B cell (primary cell): ENCODE measurements around the gene ANK3. TPM values are rescaled to one million over a fixed set of nuclear protein-coding genes. Genes with fewer than 3 reads are reported as not detected.

Experiments used
- ATAC-seq: fragments of 200-7000 bp; cut with Tn5 transposase; one replicate; pipeline ENCODE4 v1.10.0; 2021; ENCODE audit warnings: low read depth, mild to moderate bottlenecking, moderate number of reproducible peaks, moderate library complexity
- CTCF ChIA-PET: fragments of 350-600 bp; sonication (Branson Sonifier 250); formaldehyde crosslinking; loops from one replicate; lab custom pipeline; 2021; ENCODE audit warnings: antibody characterized with exemption, inconsistent platforms; lab: Charles Lee
- POLR2A ChIA-PET: fragments of 350-600 bp; sonication (Branson Sonifier 250); formaldehyde crosslinking; loops from one replicate; lab custom pipeline; 2021; ENCODE audit warnings: antibody characterized with exemption; lab: Charles Lee
- DNase-seq: peaks from one replicate; pipeline ENCODE4 v3.0.0; 2013
- H2AFZ ChIP-seq: 2 replicates; pipeline ENCODE4 v1.6.1; 2012; ENCODE audit warnings: mild to moderate bottlenecking, low read depth, low read length; ENCODE audit not compliant: insufficient read depth, poor library complexity, severe bottlenecking
- H3K27ac ChIP-seq, 2 donors: 1 replicate in 1 of 2; 2 replicates in 1 of 2; pipeline ENCODE4 v1.5.1; 2012 to 2013; ENCODE audit warnings: low read length in 2 of 2, mild to moderate bottlenecking in 2 of 2, moderate library complexity in 1 of 2
- H3K27me3 ChIP-seq, 4 experiments: fragments of 200-600 bp in 1 of 4; sonication (generic) in 1 of 4; replicated peaks in 1 of 4; 1 replicate in 2 of 4; 2 replicates in 2 of 4; pipeline versions ENCODE4 v1.6.1 to v1.7.0; 2013 to 2016; ENCODE audit warnings: low read length in 3 of 4, mild to moderate bottlenecking in 2 of 4, mixed read lengths in 1 of 4, moderate library complexity in 1 of 4; ENCODE audit not compliant: insufficient read depth in 4 of 4, control insufficient read depth in 3 of 4; ENCODE audit errors: control extremely low read depth in 1 of 4
- H3K36me3 ChIP-seq, 2 experiments: replicated peaks in 1 of 2; 1 replicate in 1 of 2; 2 replicates in 1 of 2; pipeline versions ENCODE4 v1.6.1 to v1.7.1; 2013; ENCODE audit warnings: low read length in 1 of 2; ENCODE audit not compliant: insufficient read depth in 2 of 2, control insufficient read depth in 1 of 2; ENCODE audit errors: control extremely low read depth in 1 of 2, extremely low read depth in 1 of 2
- H3K4me1 ChIP-seq, 2 donors: fragments of 200-600 bp in 1 of 2; sonication (generic) in 1 of 2; 1 replicate in 1 of 2; 2 replicates in 1 of 2; pipeline versions ENCODE4 v1.5.1 to v1.6.1; 2013 to 2017; ENCODE audit warnings: low read length in 2 of 2; ENCODE audit not compliant: control insufficient read depth in 2 of 2, insufficient read depth in 2 of 2
- H3K4me2 ChIP-seq: replicated peaks from 2 replicates; pipeline ENCODE3; 2012; ENCODE audit warnings: mild to moderate bottlenecking, low read depth, low read length; ENCODE audit not compliant: poor library complexity, severe bottlenecking
- H3K4me3 ChIP-seq, 5 experiments: fragments of 200-600 bp in 1 of 5; sonication (generic) in 1 of 5; 1 replicate in 3 of 5; 2 replicates in 2 of 5; pipeline versions ENCODE4 v1.5.1 to v1.7.0; 2011 to 2016; ENCODE audit warnings: low read length in 4 of 5, mild to moderate bottlenecking in 4 of 5, low read depth in 2 of 5, control low read depth in 1 of 5, moderate library complexity in 1 of 5; ENCODE audit not compliant: insufficient read depth in 1 of 5; ENCODE audit errors: control extremely low read depth in 1 of 5, extremely low read depth in 1 of 5
- H3K79me2 ChIP-seq: fragments of 200-600 bp; sonication (generic); one replicate; pipeline ENCODE4 v1.6.0; 2016; ENCODE audit warnings: low read length; ENCODE audit not compliant: control insufficient read depth, insufficient read depth
- H3K9ac ChIP-seq: fragments of 200-600 bp; sonication (generic); 2 replicates; pipeline ENCODE4 v1.6.1; 2017; ENCODE audit warnings: mild to moderate bottlenecking, low read length, moderate library complexity
- H3K9me3 ChIP-seq, 3 donors: one replicate each; pipeline versions ENCODE4 v1.6.1 to v1.7.1; 2013; ENCODE audit warnings: low read length in 2 of 3; ENCODE audit not compliant: control insufficient read depth in 2 of 3, insufficient read depth in 1 of 3; ENCODE audit errors: control extremely low read depth in 1 of 3
- H4K20me1 ChIP-seq: 2 replicates; pipeline ENCODE4 v1.6.0; 2012; ENCODE audit warnings: mild to moderate bottlenecking, low read length; ENCODE audit not compliant: insufficient read depth, control insufficient read depth, poor library complexity, severe bottlenecking
- H3K27ac Mint-ChIP-seq: one replicate; pipeline ENCODE4 v1.8.0; 2021; ENCODE audit warnings: mixed read lengths
- H3K27me3 Mint-ChIP-seq: one replicate; pipeline ENCODE4 v1.8.0; 2021; ENCODE audit warnings: mixed read lengths
- H3K4me1 Mint-ChIP-seq: one replicate; pipeline ENCODE4 v1.8.0; 2021; ENCODE audit warnings: mixed read lengths
- H3K4me3 Mint-ChIP-seq: one replicate; pipeline ENCODE4 v1.8.0; 2021; ENCODE audit warnings: mixed read lengths
- H3K9me3 Mint-ChIP-seq: one replicate; pipeline ENCODE4 v1.8.0; 2022; ENCODE audit warnings: mixed read lengths; ENCODE audit not compliant: insufficient read depth
- CTCF ChIP-seq: fragments of 200-600 bp; IDR thresholded peaks from one replicate; pipeline ENCODE4 v1.8.0; 2022; ENCODE audit warnings: antibody characterized with exemption, mild to moderate bottlenecking
- EZH2 ChIP-seq: IDR thresholded peaks from 2 replicates; pipeline ENCODE4 v1.6.1; 2012; ENCODE audit warnings: borderline replicate concordance, low read depth, mild to moderate bottlenecking, moderate library complexity, low read length; ENCODE audit not compliant: insufficient read depth, poor library complexity, severe bottlenecking
- whole genome bisulfite sequencing: methylation state at CpG from one replicate; pipeline ENCODE4 v1.1.5; 2013; ENCODE audit warnings: missing lambda C conversion rate; ENCODE audit not compliant: insufficient coverage; 5-methylcytosine and 5-hydroxymethylcytosine counted together
- intact Hi-C: fragments of 100-400 bp; cut with micrococcal nuclease; formaldehyde crosslinking; loops from one replicate; pipeline ENCODE4 v1.10.0; 2022
- polyA plus RNA-seq: library from polyadenylated mRNA; depleted of rRNA; stranded (reverse); fragments of >200 nt; gene quantifications from 2 replicates; pipeline ENCODE4 v1.2.3, GENCODE V29; 2012
- total RNA-seq, 2 donors: library from RNA; stranded (reverse); fragments of 120-200 nt in 1 of 2; gene quantifications; 1 replicate in 1 of 2; 2 replicates in 1 of 2; pipeline versions ENCODE4 v1.2.3 to v1.2.4, GENCODE V29; 2013 to 2022

Gene ANK3
- total and polyA plus RNA-seq, 2 donors (not counting 1 experiment from before 2014, with no cell fraction given), result 4.9 to 21.6 TPM

GRCh38 chr10:60206735-60207134 lies 182.9 kb downstream of the ANK3 start:
- intact Hi-C loops, result loop anchor here (10.0 kb wide), 1 partner anchor 342 kb away; no protein-coding TSS in a partner anchor
- no peak for TF ChIP-seq EZH2
- no peak for TF ChIP-seq CTCF
- Histone ChIP-seq H3K9ac (no peak overlapping the region), H4K20me1 (no peaks in the 10 kb centered on the region), H3K4me1 (peaks cover 14 to 20% of the 10 kb centered on the region in 2 donors), H3K27ac (no peak overlapping the region), H3K4me2 (no peak overlapping the region), H3K4me3 (no peak overlapping the region), H3K79me2 (no peaks in the 10 kb centered on the region), H3K9me3 (no peaks in the 10 kb centered on the region), H2AFZ (no peak overlapping the region), H3K36me3 (no peaks in the 10 kb centered on the region), H3K27me3 (no peaks in the 10 kb centered on the region)
- WGBS, result 93% methylated on average over 2 of the region's 4 CpGs
- Mint-ChIP-seq H3K27ac (no peak overlapping the region), H3K27me3 (no peaks in the 10 kb centered on the region), H3K4me1 (peaks cover 28% of the 10 kb centered on the region), H3K9me3 (no peaks in the 10 kb centered on the region), H3K4me3 (no peak overlapping the region)
- POLR2A ChIA-PET, result interaction anchor here (0.5 kb wide), 1 partner anchor 30 kb away, joined by 3 read pairs; no protein-coding TSS in a partner anchor
- CTCF ChIA-PET, result interaction anchor here (1.0 to 13.1 kb wide), 10 partner anchors 15 to 441 kb away, joined by 3 to 168 read pairs (median 12); no protein-coding TSS in a partner anchor
- ATAC-seq (no peak), DNase-seq (no peak)

- CTCF ChIA-PET, result interaction anchor here (0.7 to 13.1 kb wide), 8 partner anchors 31 to 580 kb away, joined by 3 to 168 read pairs (median 16); no protein-coding TSS in a partner anchor
- intact Hi-C loops, result loop anchor here (2.0 to 10.0 kb wide), 2 partner anchors 31 to 341 kb away; no protein-coding TSS in a partner anchor
These were observed 183.9 kb downstream of the ANK3 start for GRCh38 chr10:60205741-60206140.

More at GRCh38 chr10:60205741-60206140, 183.9 kb downstream of the ANK3 start:
- no CpG with 5 or more reads among the region's 3 CpGs for whole genome bisulfite sequencing
- Histone ChIP-seq H3K4me3 (no peak overlapping the region), H3K9me3 (no peaks in the 10 kb centered on the region), H4K20me1 (no peaks in the 10 kb centered on the region), H3K9ac (no peak overlapping the region), H3K27ac (no peak overlapping the region), H3K36me3 (no peaks in the 10 kb centered on the region), H2AFZ (no peak overlapping the region), H3K27me3 (no peaks in the 10 kb centered on the region), H3K4me2 (no peak overlapping the region), H3K4me1 (peaks cover 9 to 17% of the 10 kb centered on the region in 2 donors), H3K79me2 (no peaks in the 10 kb centered on the region)
- H3K27ac Mint-ChIP-seq, result no peak overlapping the region
- H3K27me3 Mint-ChIP-seq, result no peaks in the 10 kb centered on the region
- ATAC-seq, result no peak
- no peak for TF ChIP-seq EZH2
- TF ChIP-seq CTCF, result no peak
- DNase-seq, result no peak
- H3K4me3 Mint-ChIP-seq, result no peak overlapping the region
- H3K9me3 Mint-ChIP-seq, result no peaks in the 10 kb centered on the region
- H3K4me1 Mint-ChIP-seq, result peaks cover 23% of the 10 kb centered on the region
- POLR2A ChIA-PET, result no interaction called here
